ENCODE results near the gene SEMA4A.

DNA sequence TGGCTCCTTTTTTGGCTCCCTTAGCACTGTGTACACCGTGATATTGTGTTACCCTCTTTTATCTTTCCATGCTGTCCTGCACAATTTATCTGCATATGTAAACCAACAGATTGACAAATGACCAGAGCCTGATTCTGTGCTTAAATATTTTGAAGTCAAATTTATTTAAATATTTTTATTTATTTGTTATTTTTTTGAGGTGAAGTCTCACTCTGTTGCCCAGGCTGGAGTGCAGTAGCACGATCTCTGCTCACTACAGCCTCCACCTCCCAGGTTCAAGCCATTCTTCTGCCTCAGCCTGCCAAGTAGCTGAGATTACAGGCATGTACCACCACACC is 72.3 kb downstream of the SEMA4A start:
- TF ChIP-seq EZH2 (IDR thresholded peaks at IDR 0.05) = no peak
- no peak for TF ChIP-seq FOXP2 (optimal IDR thresholded peaks at IDR 0.05; ENCODE audit: control extremely low read depth, extremely low read length, insufficient read depth)
- TF ChIP-seq POLR2AphosphoS5 (IDR thresholded peaks at IDR 0.05; ENCODE audit: borderline replicate concordance, low read depth, low read length) = no peak
